ENCODE data around the gene CMSS1. TPM values are rescaled to one million over a fixed set of nuclear protein-coding genes. Genes with fewer than 3 reads are reported as not detected.

Gene CMSS1
- polyA plus RNA-seq, 2 of the 4 experiments (the other 2 are of a cell fraction): 61.1 to 62.9 TPM

- Histone ChIP-seq H3K4me2 (no peak overlapping the region), H3K4me1 (peaks cover 24% of the 10 kb centered on the region; the same call in 2 of the 3 replicates), H3K9me3 (no peaks in the 10 kb centered on the region), H3K4me3 (no peak overlapping the region), H3K27ac (no peak overlapping the region)
- WGBS (ENCODE audit: missing lambda C conversion rate): 25% methylated on average over 1 of the region's 1 CpG
- DNase-seq (ENCODE audit: low read depth in 1 of 2, low spot score in 1 of 2): peak in 1 of 2 experiments; percentile 7
- POLR2A ChIA-PET: no interaction called here
- no peak for FAIRE-seq
- CTCF ChIA-PET: interaction anchor here (0.8 to 1.8 kb wide), 4 partner anchors 22 to 37 kb away, joined by 3 to 10 read pairs (median 4); no protein-coding TSS in a partner anchor
- no peak for ATAC-seq
- TF ChIP-seq ATOH8 (CRISPR knock-in tag; IDR thresholded peaks at IDR 0.05; ENCODE audit: low read depth) (no peak), RNF2 (IDR thresholded peaks at IDR 0.05; ENCODE audit: borderline replicate concordance, low read depth) (no peak), ZNF302 (CRISPR knock-in tag; IDR thresholded peaks at IDR 0.05) (no peak), HOXB5 (CRISPR knock-in tag; IDR thresholded peaks at IDR 0.05) (no peak), MYC (IDR thresholded peaks at IDR 0.05; ENCODE audit: borderline replicate concordance, low read length) (no peak), TFCP2L1 (CRISPR knock-in tag; IDR thresholded peaks at IDR 0.05) (no peak), CHD4 (IDR thresholded peaks at IDR 0.05; ENCODE audit: borderline replicate concordance) (no peak)
These were observed 50.6 kb downstream of the CMSS1 start for GRCh38 chr3:99868311-99868646.

DNA sequence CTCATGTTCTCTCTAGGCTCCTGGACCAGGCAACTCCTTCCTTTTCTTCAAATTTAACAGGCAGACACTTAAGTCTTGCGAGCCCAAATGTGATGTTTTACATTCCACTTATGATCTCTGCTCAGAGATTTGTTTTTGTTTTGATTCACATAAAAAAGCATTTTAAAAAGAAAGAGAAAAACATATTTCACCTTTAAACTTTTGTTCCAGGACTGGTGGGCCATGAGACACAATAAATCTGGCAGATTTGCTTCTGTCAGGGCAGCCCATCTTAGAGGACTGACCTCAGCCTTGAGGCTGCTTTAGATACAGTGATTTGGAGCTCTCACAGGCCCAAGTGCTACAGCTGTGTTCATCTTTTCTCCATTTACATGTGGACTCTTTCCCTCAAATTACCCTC is 52.0 kb downstream of the CMSS1 start:
- 91% methylated on average over 1 of the region's 1 CpG for WGBS (ENCODE audit: missing lambda C conversion rate)
- no peaks in the 10 kb centered on the region for H3K9me3 ChIP-seq
- ATAC-seq: no peak
- no peak overlapping the region for H3K4me2 ChIP-seq
- ChIA-PET POLR2A (no interaction called here), CTCF (no interaction called here)
- no peak for FAIRE-seq
- H3K27ac ChIP-seq: no peak overlapping the region
- peaks cover 29% of the 10 kb centered on the region; the same call in 2 of the 3 replicates for H3K4me1 ChIP-seq
- TF ChIP-seq HOXB5 (CRISPR knock-in tag; IDR thresholded peaks at IDR 0.05): no peak
- TF ChIP-seq SMC3 (IDR thresholded peaks at IDR 0.05): no peak
- TF ChIP-seq FOSL2 (IDR thresholded peaks at IDR 0.05): no peak
- TF ChIP-seq FOSL2 (CRISPR knock-in tag; IDR thresholded peaks at IDR 0.05): no peak
- TF ChIP-seq MAZ (IDR thresholded peaks at IDR 0.05; ENCODE audit: borderline replicate concordance, low read depth, low read length): no peak
- TF ChIP-seq GATA3 (IDR thresholded peaks at IDR 0.05; ENCODE audit: borderline replicate concordance): no peak
- no peak for TF ChIP-seq POLR2A (IDR thresholded peaks at IDR 0.05; ENCODE audit: low read length)
- no peak for TF ChIP-seq EHMT2 (IDR thresholded peaks at IDR 0.05; ENCODE audit: low read depth)
- no peak for TF ChIP-seq ESRRA (IDR thresholded peaks at IDR 0.05; ENCODE audit: borderline replicate concordance, low read length)
- TF ChIP-seq EHF (CRISPR knock-in tag; IDR thresholded peaks at IDR 0.05): no peak
- TF ChIP-seq, protein P1, sequence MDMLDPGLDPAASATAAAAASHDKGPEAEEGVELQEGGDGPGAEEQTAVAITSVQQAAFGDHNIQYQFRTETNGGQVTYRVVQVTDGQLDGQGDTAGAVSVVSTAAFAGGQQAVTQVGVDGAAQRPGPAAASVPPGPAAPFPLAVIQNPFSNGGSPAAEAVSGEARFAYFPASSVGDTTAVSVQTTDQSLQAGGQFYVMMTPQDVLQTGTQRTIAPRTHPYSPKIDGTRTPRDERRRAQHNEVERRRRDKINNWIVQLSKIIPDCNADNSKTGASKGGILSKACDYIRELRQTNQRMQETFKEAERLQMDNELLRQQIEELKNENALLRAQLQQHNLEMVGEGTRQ (IDR thresholded peaks at IDR 0.05): no peak
- no peak for TF ChIP-seq ZFP36 (IDR thresholded peaks at IDR 0.05; ENCODE audit: borderline replicate concordance, partially characterized antibody)
- TF ChIP-seq HEYL (CRISPR knock-in tag; IDR thresholded peaks at IDR 0.05): no peak
- TF ChIP-seq ZNF302 (CRISPR knock-in tag; IDR thresholded peaks at IDR 0.05): no peak
- no peak for TF ChIP-seq ATOH8 (CRISPR knock-in tag; IDR thresholded peaks at IDR 0.05; ENCODE audit: low read depth)
- TF ChIP-seq MAFK (IDR thresholded peaks at IDR 0.05; ENCODE audit: partially characterized antibody): no peak
- TF ChIP-seq JUN (IDR thresholded peaks at IDR 0.05): no peak
- TF ChIP-seq RAD21 (conservative IDR thresholded peaks at IDR 0.05 in 1 of 2, IDR thresholded peaks at IDR 0.05 in 1 of 2): no peak
- no peak for DNase-seq (ENCODE audit: low read depth in 1 of 2, low spot score in 1 of 2)
- no peak overlapping the region for H3K4me3 ChIP-seq

GRCh38 chr3:99870712-99871111 is 53.0 kb downstream of the CMSS1 start:
- CTCF ChIA-PET: interaction anchor here (1.9 to 2.4 kb wide), 2 partner anchors 8 to 27 kb away, joined by 4 to 12 read pairs; no protein-coding TSS in a partner anchor
- no peaks in the 10 kb centered on the region for H3K9me3 ChIP-seq
- H3K27ac ChIP-seq: no peak overlapping the region
- ATAC-seq (no peak), FAIRE-seq (no peak), DNase-seq (ENCODE audit: low read depth in 1 of 2, low spot score in 1 of 2) (no peak)
- no peak overlapping the region for H3K4me3 ChIP-seq
- H3K4me1 ChIP-seq: peaks cover 29% of the 10 kb centered on the region; the same call in 2 of the 3 replicates
- H3K4me2 ChIP-seq: no peak overlapping the region
- 84% methylated on average over 2 of the region's 2 CpGs for WGBS (ENCODE audit: missing lambda C conversion rate)
- POLR2A ChIA-PET: no interaction called here
- TF ChIP-seq TP53 (CRISPR knock-in tag; IDR thresholded peaks at IDR 0.05) (no peak), POLR2AphosphoS2 (conservative IDR thresholded peaks at IDR 0.05; ENCODE audit: low read length) (no peak), ZC3H11A (IDR thresholded peaks at IDR 0.05) (no peak), MAFK (IDR thresholded peaks at IDR 0.05; ENCODE audit: partially characterized antibody) (no peak), FOXS1 (CRISPR knock-in tag; IDR thresholded peaks at IDR 0.05) (no peak), ZSCAN20 (CRISPR knock-in tag; IDR thresholded peaks at IDR 0.05) (no peak), MAX (IDR thresholded peaks at IDR 0.05) (no peak)

Data from A549 (cell line).